ENCODE measurements around the gene TMEM86A.
"Not testable (repeated sequence)": the region's sequence is repeated elsewhere in the genome, so short reads cannot be mapped to it uniquely, and the experiment has no call there.

TMEM86A gene

DNA sequence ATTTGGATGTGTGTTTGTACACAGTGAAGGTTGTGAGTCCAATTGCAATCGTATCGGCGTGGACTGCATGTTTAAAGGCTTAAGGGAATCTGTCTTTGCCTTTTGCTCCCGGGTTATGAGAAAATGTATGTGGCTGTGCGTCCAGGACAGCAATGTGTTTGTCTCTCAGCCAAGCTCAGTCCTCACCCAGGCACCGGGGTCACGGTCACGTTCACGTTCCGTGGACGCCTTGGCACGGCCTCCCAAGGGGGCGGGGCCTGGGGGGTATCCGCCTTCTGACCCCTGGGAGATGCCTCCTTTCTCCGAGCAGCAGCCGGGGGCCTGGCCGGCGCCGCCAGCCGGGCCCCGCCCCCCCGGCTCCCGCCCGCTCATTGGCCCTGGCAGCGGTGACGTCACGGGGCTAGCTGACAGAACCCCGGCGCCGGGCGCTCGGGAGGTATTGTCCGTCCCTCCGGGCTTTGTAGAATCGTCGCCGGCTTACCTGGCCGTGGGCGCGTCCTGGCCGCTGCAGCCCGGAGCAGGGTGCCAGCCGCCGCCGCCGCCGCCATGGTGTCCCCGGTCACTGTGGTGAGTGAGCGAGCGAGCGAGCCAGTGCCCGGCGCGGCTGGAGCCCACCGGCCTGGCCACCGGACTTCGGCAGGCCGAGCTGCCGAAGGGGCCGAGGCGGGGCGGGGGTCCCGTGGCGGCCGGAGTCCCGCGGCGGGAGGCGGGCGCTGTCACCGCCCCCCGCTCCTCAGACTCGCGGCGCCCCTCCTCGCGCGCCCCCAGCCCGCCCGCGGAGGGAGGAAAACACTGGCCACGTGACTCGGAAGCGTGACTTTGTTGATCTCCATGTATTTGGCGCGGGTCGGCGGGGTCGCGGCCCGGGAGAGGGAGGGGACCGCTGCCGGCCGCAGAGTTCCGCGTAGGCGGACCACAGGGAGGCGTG, at the start of gene TMEM86A:
TMEM86A (plus strand) TSS at position 439 of the 928 bp plus-strand sequence; CDS start at position 547, 108 bp downstream.
- no peak for DNase-seq (ENCODE audit: low read depth)

- DNase-seq (ENCODE audit: low read depth), result no peak
Observed at GRCh38 chr11:18650353-18650752, 48.2 kb upstream of the TMEM86A start.

DNA sequence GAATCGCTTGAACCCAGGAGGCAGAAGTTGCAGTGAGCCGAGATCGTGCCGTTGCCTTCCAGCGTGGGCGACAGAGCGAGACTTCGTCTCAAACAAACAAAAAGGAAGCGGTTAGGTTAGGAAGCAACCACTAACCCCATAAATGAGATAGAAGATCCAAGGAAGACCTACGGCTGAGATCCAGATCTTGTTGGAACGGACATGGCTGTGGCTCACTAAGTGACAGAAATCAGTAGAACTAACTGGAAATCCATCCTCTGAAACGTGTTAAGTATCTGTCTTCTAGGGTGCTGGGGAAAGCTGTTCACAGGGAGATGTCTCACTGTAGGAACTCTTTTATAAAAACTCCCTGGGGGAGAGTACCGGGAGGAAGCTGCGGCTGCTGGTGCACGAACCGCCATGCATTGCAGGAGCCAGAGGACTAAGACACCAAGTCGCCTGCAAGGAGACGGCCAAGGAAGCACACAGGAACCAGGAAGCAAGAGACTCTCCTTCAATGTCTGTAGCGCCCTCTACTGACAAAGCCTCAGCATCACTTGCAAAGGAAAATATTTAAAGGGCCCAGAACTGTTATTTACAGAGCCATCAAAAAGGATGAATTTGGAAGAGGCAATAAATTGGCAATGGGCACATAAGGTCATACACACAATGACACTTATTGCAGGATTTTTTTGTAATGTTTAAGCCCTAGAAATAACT, 47.6 kb upstream of the TMEM86A start:
- no peak for DNase-seq (ENCODE audit: low read depth)

DNA sequence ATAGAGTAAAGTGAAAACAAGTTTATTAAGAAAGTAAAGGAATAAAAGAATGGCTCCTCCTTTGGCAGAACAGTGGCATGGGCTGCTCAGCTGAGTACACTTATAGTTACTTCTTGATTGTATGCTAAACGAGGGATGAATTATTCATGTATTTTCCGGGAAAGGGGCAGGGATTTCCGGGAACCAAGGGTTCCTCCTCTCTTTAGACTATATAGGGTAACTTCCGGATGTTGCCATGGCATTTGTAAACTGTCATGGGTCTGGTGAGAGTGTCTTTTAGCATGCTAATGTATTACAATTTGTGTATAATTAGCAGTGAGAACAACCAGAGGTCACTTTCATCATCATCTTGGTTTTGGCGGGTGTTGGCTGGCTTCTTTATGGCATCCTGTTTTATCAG, 40.9 kb upstream of the TMEM86A start:
- DNase-seq (ENCODE audit: low read depth), result no peak

GRCh38 chr11:18665353-18665872, 33.2 kb upstream of the TMEM86A start:
- DNase-seq (ENCODE audit: low read depth), result not testable (repeated sequence)

DNA sequence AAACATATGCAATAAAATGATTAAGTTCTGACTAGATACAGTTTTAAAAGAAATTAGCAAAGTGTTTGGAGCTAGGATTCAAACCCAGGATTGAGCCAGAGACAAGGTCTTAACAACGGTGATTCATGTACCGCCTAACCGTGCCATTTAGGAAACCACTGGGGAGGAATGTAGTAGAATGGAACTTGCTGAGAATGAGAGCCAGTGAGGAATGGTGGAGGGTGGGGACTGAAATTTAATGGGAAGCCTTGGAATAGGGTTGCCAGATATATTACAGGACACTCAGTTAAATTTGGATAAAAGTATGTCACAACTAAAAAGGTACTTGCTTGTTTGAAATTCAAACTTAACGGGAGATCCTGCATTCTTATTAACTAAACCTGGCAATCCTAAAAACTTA, 30.4 kb upstream of the TMEM86A start:
- DNase-seq (ENCODE audit: low read depth), result no peak

DNA sequence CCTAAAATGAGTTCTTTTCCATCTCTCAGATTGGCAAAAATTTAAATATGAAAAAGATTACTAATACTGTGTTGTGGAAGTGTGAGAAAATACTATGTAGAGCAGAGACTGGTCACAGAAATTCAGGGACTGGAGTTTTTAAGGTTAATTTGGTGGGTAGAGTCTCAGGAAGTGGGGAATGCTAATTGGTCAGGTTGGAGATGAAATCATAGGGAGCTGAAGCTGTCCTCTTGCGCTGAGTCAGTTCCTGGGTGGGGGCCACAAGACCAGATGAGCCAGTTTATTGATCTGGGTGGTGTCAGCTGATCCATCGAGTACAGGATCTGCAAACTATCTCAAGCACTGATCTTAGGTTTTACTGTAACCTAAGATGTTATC, 29.4 kb upstream of the TMEM86A start:
- DNase-seq (ENCODE audit: low read depth), result no peak

GRCh38 chr11:18669711-18670110, 28.9 kb upstream of the TMEM86A start:
- no peak for DNase-seq (ENCODE audit: low read depth)

- no peak for DNase-seq (ENCODE audit: low read depth)
Observed at GRCh38 chr11:18671246-18671645, 27.3 kb upstream of the TMEM86A start.

GRCh38 chr11:18672209-18672608, 26.4 kb upstream of the TMEM86A start:
- DNase-seq (ENCODE audit: low read depth), result not testable (repeated sequence)

DNA sequence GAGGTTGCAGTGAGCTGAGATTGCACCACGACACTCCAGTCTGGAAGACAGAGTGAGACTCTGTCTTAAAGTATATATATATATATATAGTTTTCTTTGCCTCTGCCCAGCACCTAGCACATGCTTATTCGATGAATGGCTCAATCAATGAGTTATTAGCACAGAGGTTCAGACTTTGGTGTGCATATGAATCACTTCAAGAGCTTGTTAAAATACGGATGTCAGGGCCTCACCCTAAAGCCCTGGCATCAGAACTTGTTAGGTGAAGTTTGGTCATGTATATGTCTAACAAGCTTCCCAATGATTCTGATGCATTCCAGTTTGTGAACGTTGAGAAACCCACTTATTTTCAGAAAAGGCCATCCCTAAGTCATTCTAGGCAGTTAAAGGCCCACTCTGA, 21.8 kb upstream of the TMEM86A start:
- DNase-seq (ENCODE audit: low read depth), result no peak

- DNase-seq (ENCODE audit: low read depth), result no peak
Observed at GRCh38 chr11:18677560-18677959, 21.0 kb upstream of the TMEM86A start.

DNA sequence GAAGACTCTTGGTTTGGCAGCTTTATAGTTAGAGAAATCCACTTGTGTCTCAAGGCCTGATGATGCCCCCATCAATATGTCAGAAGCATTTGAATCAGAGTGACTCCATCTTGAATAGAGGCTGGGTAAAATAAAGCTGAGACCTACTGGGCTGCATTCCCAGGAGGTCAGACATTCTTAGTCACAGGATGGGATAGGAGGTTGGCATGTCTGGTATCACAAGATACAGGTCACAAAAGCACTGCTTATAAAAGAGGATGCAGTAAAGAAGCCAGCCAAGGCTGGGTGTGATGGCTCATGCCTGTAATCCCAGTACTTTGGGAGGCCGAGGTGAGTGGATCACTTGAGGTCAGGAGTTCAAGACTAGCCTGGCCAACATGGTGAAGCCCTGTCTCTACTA, 16.6 kb upstream of the TMEM86A start:
- DNase-seq (ENCODE audit: low read depth), result not testable (repeated sequence)

DNA sequence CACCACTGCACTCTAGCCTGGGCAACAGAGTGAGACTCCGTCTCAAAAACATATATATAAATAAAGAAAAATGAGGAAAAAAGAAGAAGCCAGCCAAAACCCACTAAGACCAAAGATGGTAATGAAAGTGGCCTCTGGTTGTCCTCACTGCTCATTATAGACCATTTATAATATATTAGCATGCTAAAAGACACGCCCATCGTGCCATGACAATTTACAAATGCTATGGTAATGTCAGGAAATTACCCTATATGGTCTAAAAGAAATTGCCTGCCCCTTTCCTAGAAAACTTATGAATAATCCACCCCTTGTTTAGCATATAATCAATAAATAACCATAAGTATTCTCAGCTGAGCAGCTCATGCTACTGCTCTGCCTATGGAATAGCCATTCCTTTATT, 16.1 kb upstream of the TMEM86A start:
- DNase-seq (ENCODE audit: low read depth), result no peak

DNA sequence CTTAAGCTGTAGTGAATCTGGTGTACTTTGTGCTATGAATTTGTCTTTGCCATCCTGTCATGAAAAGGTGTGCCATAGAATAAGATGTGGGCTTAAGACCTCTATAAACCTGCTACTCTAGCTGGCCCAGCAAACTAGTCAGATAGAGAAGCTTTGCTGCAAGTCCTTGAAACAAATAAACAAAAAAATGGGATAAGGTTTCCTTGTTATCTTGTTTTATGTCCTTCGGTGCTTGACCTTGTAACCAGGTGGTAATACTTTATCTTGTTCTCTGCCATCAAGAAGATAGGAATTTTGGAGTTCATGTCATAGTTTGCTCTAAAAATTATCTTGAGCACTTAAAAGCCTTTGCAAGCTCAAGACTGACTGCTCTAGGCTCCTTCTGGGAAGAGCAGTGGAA, 14.3 kb upstream of the TMEM86A start:
- no peak for DNase-seq (ENCODE audit: low read depth)

GRCh38 chr11:18691467-18692140, 7.0 kb upstream of the TMEM86A start:
- DNase-seq (ENCODE audit: low read depth), result not testable (repeated sequence)

DNA sequence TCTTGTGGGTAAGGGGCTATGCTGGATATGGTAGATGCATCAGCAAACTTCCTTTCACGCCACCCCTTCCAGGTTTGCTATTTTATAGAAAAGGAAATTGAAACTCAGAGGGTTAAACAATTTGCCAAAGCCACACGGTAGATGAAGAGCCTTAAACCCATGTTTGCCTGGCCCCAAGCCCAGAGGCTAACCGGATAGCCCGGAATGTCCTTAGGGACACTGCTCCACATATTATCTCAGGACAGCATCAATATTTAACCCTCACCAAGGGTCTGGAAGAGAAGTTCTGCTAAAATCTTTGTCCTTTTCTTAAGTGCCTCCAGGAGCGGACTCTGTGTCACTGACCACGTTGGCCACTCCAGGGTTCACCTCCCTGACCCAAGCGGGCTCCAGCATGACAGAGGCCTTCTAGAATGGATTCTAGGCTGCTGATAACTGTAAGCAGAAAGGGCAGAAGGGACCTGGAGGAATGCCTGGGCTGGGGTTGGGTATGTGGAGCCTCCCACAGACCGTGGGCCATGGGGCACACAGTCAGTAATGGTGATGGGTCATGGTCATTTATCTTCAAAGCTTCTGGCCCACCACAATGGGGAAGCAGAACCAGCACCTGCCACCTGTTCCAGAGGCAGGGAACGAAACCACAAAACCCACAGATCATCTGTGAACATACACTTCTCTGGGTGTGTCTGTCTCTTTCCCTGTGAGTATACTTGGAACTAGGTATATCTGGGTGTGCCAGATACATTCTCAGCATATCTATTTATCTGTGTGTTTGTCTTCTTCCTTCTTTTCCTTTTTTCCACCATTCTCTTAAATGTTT, 5.4 kb upstream of the TMEM86A start:
- no peak for DNase-seq (ENCODE audit: low read depth)

- DNase-seq (ENCODE audit: low read depth), result no peak
Observed at GRCh38 chr11:18696638-18697225, 1.8 kb upstream of the TMEM86A start.

DNA sequence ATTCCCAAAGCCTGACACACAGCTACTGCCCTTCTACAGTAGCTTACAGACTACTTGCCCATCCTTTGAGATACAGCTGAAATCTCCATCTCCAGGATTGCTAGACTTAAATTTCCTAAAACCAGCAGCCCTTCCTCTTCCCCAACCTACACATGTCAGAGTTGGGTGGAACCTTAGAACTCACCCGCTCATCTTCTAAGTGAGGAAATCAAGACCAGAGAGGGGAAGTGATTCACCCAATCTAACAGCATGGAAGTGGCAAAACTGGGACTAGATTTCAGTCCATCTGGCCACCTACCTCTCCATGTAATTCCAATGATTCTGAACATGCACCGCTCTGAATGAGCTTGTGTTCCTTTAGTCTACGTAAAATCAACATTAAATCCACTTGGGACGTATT, 1.0 kb upstream of the TMEM86A start:
- no peak for DNase-seq (ENCODE audit: low read depth)

GRCh38 chr11:18699269-18699596, 654 bp downstream of the TMEM86A start:
- no peak for DNase-seq (ENCODE audit: low read depth)

- no peak for DNase-seq (ENCODE audit: low read depth)
Observed at GRCh38 chr11:18699848-18700261, 1.3 kb downstream of the TMEM86A start.

Data from GM04503 (cell line).